HuH-7.5 (cell line): Measurements from ENCODE around the gene CACNA1H.
"Not testable (repeated sequence)": the region's sequence is repeated elsewhere in the genome, so short reads cannot be mapped to it uniquely, and the experiment has no call there.

Source experiments
- DNase-seq: peaks from one replicate; pipeline ENCODE4 v3.0.0; 2011; ENCODE audit warnings: low spot score

Gene CACNA1H

DNA sequence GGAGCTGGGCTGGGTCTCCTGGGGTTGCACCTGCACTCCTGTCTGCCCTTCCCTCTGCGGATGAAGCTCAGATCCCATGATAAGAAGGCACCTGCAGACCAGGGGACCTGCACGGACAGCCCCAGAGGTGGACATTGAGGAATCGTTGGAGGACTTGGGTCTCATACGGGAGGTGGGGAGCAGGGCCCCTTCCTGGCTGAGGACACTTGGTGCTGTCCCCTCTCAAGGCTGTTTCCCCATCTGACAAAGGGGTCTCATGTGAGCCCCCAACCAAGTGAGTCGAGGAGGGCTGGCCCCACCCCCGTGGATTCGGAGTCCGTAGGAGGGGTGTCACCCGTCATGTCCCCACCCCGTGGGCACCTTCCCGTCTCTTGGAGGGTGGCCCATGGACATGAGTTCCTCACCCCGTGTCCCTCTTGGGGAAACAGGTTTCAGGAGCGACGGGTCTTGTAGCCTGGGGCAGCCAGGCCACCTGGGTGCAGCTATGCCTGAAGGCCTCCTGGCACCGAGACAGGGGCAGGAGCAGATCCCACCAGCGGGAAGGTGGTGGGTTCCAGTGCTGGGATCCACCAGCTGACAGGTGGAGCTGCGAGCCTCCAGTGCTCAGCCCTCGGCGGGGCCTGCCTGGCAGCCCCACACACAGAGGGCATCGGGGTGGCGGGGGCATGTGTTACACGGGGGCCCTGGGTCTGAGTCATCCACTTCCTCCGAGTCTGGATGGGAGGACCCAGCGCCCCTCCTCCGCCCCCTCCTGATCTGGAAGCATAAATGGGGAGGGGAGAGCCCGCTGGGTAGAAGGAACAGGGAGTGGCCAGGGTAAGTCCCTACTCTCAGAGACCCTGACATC is 102.6 kb downstream of the CACNA1H start, which contains the start of gene TPSD1:
TSS of gene TPSD1 (plus strand) at position 794 of the 847 bp plus-strand sequence. CDS start 212 bp downstream, outside the sequence.
- not testable (repeated sequence) for DNase-seq

DNA sequence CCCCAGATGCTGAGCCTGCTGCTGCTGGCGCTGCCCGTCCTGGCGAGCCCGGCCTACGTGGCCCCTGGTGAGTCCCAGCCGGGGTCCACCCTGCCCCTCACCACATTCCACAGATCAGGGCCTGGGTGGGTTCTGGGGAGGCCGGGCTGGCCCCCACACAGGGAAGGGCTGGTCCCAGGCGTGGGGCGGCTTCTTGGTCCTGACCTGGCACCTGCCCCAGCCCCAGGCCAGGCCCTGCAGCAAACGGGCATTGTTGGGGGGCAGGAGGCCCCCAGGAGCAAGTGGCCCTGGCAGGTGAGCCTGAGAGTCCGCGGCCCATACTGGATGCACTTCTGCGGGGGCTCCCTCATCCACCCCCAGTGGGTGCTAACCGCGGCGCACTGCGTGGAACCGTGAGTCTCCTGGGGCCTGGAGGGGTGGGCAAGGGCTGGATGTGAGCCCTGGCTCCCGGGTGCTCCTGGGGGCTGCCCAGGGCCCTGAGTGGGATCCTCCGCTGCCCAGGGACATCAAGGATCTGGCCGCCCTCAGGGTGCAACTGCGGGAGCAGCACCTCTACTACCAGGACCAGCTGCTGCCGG is 103.5 kb downstream of the CACNA1H start:
- DNase-seq = not testable (repeated sequence)

DNA sequence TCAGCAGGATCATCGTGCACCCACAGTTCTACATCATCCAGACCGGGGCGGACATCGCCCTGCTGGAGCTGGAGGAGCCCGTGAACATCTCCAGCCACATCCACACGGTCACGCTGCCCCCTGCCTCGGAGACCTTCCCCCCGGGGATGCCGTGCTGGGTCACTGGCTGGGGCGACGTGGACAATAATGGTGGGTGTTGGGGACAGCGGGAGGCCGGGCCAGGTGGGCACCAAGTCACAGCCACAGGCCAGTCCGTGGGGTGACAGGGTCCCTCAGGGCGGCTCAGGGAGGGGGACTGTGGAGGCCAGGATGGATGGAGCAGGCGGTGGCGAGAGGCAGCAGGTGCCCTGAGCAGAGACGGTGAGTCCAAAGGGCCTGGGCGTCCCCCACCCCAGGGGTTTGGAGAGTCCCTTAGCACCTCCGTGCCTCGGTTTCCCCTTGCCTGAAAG is 104.0 kb downstream of the CACNA1H start:
- no peak for DNase-seq

DNA sequence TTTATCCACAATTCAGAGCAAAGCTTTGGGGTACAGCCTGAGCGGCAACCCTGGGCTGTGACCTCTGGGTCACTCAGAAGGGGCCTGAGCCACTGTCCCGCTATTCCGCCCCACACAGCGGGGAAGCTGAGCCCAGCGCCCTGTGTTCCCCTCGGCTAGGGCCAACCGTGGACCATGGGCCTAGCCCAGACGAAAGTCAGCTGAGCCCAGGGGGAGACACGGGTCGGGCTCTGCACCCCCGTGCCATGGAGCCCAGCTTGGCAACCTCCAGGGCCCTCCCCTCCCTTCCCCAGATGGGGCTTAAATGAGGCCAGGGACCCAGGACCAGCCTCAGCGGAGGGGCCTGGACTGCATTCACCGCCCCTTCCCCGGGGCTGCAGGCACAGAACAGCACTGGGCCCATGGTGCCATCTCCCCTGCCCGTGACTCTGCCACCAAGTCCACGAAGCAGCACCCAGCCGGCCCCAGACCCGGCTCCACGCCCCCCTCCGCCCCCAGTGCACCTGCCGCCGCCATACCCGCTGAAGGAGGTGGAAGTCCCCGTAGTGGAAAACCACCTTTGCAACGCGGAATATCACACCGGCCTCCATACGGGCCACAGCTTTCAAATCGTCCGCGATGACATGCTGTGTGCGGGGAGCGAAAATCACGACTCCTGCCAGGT is 104.8 kb downstream of the CACNA1H start:
- DNase-seq = no peak

DNA sequence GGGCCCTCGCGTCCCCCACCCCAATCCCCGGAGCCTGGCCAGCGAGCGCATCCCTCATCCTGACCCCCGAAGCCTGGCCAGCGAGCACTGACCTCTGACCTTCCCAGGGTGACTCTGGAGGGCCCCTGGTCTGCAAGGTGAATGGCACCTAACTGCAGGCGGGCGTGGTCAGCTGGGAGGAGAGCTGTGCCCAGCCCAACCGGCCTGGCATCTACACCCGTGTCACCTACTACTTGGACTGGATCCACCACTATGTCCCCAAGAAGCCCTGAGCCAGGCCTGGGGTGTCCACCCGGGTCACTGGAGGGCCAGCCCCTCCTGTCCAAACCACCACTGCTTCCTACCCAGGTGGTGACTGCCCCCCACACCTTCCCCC is 105.3 kb downstream of the CACNA1H start:
- no peak for DNase-seq

DNA sequence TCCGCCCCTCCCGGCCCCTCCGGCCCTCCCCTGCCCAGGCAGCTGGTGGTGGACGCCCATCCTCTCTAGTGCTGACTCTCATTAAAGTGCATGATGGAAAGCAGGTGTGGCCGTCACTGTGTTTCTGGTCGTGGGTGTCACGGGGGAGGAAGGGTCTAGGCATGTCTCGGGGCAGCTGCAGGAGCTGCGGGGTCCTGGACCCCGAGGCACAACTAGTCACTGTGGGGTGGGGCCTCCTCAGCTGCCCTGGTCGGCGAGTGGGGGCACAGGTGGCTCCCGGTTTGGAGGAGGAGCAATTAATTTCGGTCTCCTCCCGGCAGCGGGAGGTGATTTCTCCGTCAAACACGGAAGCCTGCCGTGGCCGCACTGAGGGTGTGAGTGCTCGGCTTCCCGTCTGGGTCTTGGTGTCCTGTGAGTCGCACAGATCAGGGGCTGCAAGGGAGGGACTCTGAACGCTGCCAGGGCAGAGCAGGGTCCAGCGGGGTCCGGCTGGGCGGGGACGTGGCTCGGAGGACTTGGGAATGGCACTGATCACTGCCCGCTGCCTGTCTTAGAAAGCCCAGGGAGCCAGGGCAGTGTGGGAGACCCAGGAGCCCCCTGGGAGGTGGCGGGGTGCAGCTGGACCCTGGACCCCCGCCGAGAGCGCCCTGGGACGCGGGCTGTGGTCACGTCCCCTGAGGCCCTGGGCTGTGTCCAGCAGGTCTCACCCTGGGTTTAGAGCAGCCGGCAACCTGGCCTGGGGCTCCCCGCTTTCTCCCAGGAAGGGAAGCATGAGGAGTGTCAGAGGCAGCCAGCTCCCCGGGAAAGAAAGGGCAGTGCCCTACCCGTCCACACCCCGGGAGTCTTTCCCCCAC is 106.2 kb downstream of the CACNA1H start:
- no peak for DNase-seq

DNA sequence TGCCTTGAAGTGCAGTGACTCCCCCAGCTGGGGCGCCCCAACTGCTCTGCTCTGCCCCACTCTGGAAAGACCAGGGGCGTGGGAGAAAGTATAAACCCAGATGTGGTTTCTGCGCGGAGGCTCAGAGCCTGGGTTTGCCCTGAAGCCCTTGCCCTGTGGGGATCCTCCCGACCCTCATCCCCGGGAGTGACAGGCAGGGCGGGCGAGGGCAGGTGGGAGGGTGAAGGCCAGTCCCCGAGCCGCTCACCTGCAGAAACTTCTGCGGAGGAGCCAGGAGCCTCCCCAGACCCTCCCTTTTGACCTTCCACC is 106.8 kb downstream of the CACNA1H start:
- DNase-seq = no peak

DNA sequence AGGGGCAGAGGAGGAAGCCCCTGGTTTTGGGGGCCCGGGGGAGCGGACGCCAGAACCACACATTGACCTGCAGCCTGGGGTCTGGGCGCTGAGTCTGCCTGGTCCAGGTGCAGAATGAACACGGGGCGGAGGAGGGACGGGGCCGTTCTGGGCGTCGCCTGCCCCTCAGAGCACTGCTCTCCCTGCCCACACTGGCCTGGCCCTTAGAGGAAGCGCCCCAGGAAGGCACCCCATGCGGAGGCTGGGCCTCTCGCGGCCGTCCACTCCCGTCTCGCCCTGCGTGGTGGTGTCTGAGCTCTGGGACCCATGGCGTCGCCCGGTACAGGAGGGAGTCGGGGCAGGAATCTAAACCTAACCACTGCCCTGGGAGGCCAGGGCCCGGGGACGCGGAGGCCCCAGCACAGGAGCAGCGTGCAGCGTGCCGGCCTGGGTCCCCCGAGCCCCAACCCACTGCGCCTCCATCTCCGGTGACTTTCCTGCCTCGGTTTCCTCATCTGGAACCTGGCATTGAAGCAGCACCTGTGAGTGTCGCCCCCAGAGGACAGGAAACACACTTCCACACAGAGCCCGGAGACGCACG is 107.3 kb downstream of the CACNA1H start:
- no peak for DNase-seq

DNA sequence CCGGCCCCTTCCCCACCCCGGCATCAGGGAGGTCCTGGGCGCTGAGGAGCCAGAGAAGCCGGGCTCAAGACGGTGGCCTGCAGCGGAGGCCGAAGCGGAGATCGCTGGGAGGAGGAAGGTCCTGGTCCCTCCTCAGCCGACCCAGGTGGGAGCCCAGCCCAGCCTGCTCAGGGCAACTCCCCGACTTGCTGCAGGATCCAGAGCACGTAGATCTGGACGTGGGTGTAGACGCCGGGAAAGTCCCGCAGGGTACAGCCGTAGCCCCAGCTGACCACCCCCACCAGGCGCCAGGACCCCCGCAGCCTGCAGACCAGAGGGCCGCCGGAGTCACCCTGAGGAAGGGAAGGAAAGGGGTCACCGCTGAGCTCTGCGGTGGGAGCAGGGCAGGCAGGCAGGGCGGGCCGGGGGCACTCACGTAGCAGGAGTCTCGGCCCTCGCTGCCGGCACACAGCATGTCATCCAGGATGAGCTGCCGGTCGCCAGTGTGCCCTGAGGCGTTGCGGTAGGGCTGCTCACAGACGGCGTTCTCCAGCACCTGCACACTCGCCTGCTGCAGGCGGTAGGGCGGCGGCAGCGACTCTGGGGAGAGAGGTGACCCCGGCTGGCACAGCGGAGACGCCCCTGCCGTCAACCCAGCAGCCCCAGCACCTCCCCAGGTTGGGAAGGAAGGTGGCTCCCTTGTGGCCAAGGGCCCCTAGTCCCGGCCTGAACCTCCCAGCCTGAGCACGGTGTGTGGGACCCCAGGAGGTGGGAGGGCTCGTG is 108.4 kb downstream of the CACNA1H start:
- DNase-seq = no peak

DNA sequence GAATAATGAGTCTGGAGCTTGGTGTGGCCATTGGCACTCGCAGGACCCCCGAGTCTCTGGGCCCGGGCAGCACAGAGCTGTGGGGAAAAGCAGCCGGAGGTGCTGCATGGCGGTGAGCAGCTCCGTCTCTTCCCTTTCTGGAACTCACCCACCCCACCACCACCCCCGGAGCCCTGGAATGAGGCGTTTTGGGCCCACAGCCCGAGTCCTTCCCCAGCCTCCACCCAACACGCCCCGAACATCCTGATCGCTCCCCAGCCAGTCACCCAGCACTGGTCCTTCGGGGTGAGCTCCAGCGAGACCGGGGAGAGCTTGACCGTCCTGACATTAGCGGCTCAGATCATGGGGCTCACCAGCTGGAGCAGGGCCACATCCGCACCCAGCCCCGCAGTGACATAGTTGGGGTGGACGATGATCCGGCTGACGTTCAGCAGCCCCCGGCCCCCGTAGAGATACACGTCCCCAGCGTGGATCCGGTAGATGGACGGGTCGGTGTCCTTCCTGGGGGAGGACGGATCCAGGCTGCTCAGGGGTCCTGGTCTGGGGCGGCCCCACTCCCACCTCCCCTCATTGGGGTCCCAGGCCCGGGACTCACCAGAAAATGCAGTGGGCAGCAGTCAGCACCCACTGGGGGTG is 109.4 kb downstream of the CACNA1H start:
- DNase-seq = no peak

DNA sequence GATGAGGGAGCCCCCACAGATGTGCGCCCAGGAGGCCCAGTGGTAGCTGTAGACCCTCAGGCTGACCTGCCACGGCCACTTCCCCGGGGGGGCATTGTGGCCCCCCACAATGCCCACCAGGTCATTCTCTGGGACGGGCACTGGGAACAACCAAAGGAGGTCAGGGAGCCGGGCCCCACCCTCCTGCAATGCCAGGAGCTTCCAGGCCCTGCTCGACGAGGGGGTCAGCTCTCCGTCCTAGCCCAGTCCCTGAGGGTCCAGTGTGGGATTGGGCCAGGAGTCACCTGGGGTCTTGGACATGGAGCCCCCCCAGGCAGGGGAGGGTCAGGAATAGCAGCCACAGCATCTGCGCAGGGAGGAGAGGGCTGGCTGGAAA is 109.9 kb downstream of the CACNA1H start:
- no peak for DNase-seq

DNA sequence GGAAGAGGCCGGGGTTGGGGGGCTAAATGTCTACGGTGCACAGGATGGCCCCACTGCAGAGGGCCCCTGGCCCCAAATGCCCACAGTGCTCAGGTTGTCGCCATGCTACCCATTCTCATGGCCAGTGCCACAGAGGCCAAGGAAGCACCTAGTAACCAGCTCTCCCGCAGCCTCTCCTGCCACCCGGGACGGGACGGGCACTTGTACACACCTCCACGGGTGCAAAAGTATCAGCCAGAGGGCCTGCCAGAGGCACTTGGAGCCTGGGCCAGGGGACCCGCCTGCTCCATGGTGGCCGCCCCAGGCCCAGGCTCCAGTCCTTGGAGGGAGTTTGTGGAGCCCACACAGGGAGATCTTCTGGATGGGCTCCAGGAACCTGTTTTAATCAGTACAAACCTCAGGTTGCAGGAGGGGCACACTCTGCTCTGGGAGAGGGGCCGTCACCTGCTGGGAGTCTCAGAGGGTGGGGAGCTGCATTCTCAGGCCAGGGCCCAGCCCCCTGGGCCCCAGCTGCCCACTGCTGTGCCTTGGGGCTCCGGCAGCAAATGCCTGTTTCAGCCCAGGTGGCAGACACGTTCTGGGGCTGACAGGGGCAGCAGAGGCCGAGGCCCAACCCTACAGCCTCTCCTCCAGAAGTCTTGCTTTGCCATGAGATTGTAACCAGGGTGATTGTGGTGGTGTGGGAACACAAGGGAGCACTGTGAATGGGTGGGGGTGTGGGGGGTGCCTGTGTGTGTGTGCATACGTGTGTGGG is 110.9 kb downstream of the CACNA1H start:
- DNase-seq = no peak

DNA sequence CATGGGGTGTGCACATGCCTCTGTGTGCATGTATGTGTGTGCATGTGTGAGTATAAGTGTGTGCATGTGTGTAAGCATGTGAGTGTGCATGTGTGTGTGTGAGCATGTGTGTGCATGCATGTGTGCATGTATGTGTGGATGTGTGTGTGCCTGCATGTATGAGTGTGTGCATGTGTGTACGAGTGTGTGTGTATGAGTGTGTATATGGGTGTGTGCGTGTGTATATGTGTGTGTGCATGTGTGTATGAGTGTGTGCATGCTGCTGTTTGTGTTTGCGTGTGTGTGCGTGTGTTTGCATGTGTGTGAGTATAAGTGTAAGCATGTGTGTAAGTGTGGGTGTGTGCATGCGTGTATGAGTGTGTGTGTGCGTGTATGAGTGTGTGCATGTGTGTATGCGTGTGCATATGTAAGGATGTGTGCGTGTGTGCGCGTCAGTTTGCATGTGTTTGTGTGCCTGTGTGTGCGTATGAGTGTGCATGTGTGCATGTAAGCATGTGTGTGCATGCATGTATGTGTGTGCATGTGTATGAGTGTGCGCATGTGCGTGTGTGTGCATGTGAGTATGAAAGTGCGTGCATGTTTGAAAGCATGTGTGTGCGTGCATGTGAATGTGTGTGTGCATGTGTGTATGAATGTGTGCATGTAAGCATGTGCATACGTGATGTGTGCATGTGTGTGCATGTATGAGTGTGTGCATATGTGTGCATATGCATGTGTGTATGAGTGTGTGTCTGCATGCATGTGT is 111.6 kb downstream of the CACNA1H start:
- DNase-seq = no peak

DNA sequence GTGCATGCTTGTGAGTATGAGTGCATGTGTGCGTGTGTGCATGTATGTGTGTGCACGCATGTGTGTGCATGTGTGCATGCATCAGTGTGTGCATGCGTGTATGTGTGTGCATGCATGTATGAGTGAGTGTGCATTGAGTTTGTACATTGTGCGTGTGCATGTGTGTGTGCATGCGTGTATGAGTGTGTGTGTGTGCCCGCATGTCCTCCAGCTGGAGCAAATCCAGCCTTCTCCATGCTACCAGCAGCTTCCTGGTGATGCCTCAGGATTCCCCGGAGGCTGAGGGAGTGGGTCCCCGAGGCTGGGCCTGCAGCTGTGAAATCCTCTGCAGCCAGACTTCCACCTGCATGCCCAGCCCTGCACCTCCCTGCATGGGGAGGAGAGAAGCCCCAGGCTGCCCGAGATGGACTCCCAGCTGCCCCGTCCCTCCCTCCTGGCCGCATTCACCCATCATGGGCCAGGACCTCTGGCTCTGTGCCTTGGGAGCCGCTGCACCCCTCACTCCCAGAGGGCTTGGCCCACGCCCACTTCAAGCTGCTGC is 112.3 kb downstream of the CACNA1H start:
- no peak for DNase-seq

DNA sequence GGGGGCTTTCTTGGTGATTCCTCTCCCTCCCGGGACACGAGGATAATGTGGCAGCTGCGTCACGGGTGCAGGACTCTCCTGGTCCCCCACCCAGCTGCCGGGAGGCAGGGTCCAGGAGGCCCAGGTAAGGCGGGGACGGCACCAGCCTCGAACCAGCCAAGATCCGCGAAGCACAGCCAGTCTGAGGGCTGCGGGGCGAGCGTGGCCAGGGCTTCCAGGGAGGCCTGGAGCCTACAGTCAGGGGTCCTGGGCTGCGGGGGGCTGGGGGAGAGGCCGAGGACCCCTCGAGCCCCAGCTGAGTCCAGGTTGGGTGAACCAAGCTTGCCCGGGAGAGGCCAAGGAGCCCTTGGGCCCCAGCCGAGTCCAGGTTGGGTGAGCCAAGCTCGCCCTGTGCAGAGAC is 112.9 kb downstream of the CACNA1H start:
- DNase-seq = no peak

DNA sequence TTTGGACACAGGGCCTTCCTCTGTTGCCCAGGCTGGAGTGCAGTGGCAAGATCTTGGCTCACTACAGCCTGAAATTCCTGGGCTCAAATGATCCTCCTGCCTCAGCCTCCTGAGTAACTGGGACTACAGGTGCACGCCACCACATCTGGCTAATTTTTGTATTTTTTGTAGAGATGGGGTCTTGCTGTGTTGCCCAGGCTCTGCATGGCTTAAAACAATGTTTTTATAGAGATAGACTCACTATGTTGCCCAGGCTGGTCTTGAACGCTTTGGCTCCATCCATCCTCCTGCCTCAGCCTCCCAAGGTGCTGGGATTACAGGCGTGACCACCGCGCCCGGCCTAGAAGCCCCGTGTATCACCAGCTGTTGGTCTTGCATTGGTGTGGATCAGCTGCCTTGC is 116.5 kb downstream of the CACNA1H start:
- not testable (repeated sequence) for DNase-seq

DNA sequence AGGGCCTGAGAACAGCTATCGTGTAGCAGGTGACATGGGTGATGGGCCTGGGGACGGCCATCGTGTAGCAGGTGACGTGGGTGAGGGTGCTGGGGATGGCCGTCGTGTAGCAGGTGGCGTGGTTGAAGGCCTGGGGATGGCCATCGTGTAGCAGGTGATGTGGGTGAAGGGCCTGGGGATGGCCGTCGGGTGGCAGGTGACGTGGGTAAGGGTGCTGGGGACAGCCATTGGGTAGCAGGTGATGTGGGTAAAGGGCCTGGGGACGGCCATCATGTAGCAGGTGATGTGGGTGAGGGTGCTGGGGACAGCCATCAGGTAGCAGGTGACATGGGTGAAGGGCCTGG is 118.4 kb downstream of the CACNA1H start:
- DNase-seq = no peak
